IgD-negative memory B cell (primary cell): ENCODE measurements around the gene CFAP410. TPM values are rescaled to one million over a fixed set of nuclear protein-coding genes. Genes with fewer than 3 reads are reported as not detected.

Experiments
- H3K27ac Mint-ChIP-seq, 3 donors: one replicate each; pipeline ENCODE4 v1.8.0; 2020 to 2022; ENCODE audit warnings: mild to moderate bottlenecking in 3 of 3, mixed read lengths in 3 of 3, moderate library complexity in 1 of 3
- H3K27me3 Mint-ChIP-seq: one replicate; pipeline ENCODE4 v1.8.0; 2021; ENCODE audit warnings: mixed read lengths
- H3K36me3 Mint-ChIP-seq: one replicate; pipeline ENCODE4 v1.8.0; 2020; ENCODE audit warnings: mild to moderate bottlenecking, mixed read lengths
- H3K4me1 Mint-ChIP-seq, 3 donors: one replicate each; pipeline ENCODE4 v1.8.0; 2020 to 2022; ENCODE audit warnings: mixed read lengths in 3 of 3, mild to moderate bottlenecking in 1 of 3
- H3K4me3 Mint-ChIP-seq, 4 donors: one replicate each; pipeline ENCODE4 v1.8.0; 2020 to 2022; ENCODE audit warnings: mild to moderate bottlenecking in 4 of 4, mixed read lengths in 4 of 4, moderate library complexity in 3 of 4
- H3K9me3 Mint-ChIP-seq, 3 donors: one replicate each; pipeline ENCODE4 v1.8.0; 2020 to 2021; ENCODE audit warnings: mixed read lengths in 3 of 3, mild to moderate bottlenecking in 1 of 3
- polyA plus RNA-seq: library from polyadenylated mRNA; unstranded; fragments of 300-500 nt; fragmentation: Illumina TruSeq; gene quantifications from one replicate; pipeline ENCODE4 v1.2.3, GENCODE V29; 2021

The CFAP410 gene
- polyA plus RNA-seq, 1 donor from 2014 or later, result 36.4 TPM

GRCh38 chr21:44281801-44282200 lies 57.4 kb downstream of the CFAP410 start:
- no peak overlapping the region for H3K4me3 Mint-ChIP-seq
- no peak overlapping the region for H3K27ac Mint-ChIP-seq
- peaks cover 3 to 9% (median 5%) of the 10 kb centered on the region in 3 donors for H3K4me1 Mint-ChIP-seq
- no peaks in the 10 kb centered on the region for H3K9me3 Mint-ChIP-seq
- H3K36me3 Mint-ChIP-seq, result no peaks in the 10 kb centered on the region
- H3K27me3 Mint-ChIP-seq, result peaks cover 5% of the 10 kb centered on the region

GRCh38 chr21:44279354-44280260 lies 59.6 kb downstream of the CFAP410 start:
- H3K27me3 Mint-ChIP-seq, result peaks cover 9% of the 10 kb centered on the region
- H3K4me3 Mint-ChIP-seq, result no peak overlapping the region
- H3K9me3 Mint-ChIP-seq, result no peaks in the 10 kb centered on the region
- no peak overlapping the region for H3K27ac Mint-ChIP-seq
- no peaks in the 10 kb centered on the region for H3K36me3 Mint-ChIP-seq
- H3K4me1 Mint-ChIP-seq, result peaks cover 3 to 9% (median 5%) of the 10 kb centered on the region in 3 donors

Other genes with a start within 250 kb of the CFAP410 start
- 12.2 TPM for gene PWP2, start 232.0 kb downstream of the CFAP410 start, polyA plus RNA-seq
- gene GATD3, start 205.7 kb downstream of the CFAP410 start, polyA plus RNA-seq, result 55.2 TPM
- gene ICOSLG, start 98.4 kb downstream of the CFAP410 start, polyA plus RNA-seq, result 8.5 TPM
- not detected for gene DNMT3L, start 77.5 kb downstream of the CFAP410 start, polyA plus RNA-seq
- gene AIRE, start 53.5 kb downstream of the CFAP410 start, polyA plus RNA-seq, result 0.45 TPM
- gene PFKL, start 39.3 kb downstream of the CFAP410 start, polyA plus RNA-seq, result 130 TPM
- gene TRPM2, start 14.2 kb upstream of the CFAP410 start, polyA plus RNA-seq, result 5.1 TPM
- 0.14 TPM for gene LRRC3, start 116.1 kb upstream of the CFAP410 start, polyA plus RNA-seq
- gene KRTAP10-1, start 200.8 kb upstream of the CFAP410 start, polyA plus RNA-seq, result not detected
- not detected for gene KRTAP10-2, start 212.1 kb upstream of the CFAP410 start, polyA plus RNA-seq
- gene KRTAP10-3, start 219.4 kb upstream of the CFAP410 start, polyA plus RNA-seq, result not detected
- not detected for gene KRTAP10-4, start 234.3 kb upstream of the CFAP410 start, polyA plus RNA-seq
- gene KRTAP10-5, start 241.2 kb upstream of the CFAP410 start, polyA plus RNA-seq, result not detected